LNCaP clone FGC (cell line): ENCODE results near the gene CYB5R4.

Experiments used
- DNase-seq: peaks from one replicate; pipeline ENCODE4 v3.0.0-alpha.2; 2011; ENCODE audit warnings: low read depth
- H3K4me3 ChIP-seq: 2 replicates; pipeline ENCODE4 v1.5.1; 2011; ENCODE audit warnings: mild to moderate bottlenecking, low read depth, low read length, control low read depth
- TF ChIP-seq, protein P1 (sequence below): IDR thresholded peaks from 2 replicates; pipeline ENCODE4 v1.5.1; 2012; ENCODE audit warnings: mild to moderate bottlenecking; ENCODE audit not compliant: control insufficient read depth, insufficient read depth; ENCODE audit errors: extremely low read depth

The CYB5R4 gene

DNA sequence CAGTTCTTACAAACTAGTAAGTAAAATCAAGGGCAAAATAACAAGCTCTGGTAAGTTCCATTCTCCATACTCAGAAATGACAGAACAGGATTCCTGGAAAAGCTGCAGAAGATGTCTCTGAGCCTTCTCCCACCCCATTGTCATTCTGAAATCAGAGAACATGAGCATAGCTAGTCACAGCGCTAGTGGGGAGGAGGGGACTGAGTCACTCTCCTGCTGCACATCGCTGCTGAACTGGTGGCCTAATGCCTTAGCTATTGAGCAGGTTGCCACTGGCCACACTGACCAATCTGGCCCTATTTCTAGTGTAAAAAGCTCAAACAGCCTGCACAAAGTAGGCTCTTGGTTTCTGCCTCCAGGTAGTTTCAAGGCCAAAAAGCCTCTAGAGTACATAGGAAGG lies 32.4 kb upstream of the CYB5R4 start:
- no peak overlapping the region for H3K4me3 ChIP-seq
- TF ChIP-seq, protein P1, sequence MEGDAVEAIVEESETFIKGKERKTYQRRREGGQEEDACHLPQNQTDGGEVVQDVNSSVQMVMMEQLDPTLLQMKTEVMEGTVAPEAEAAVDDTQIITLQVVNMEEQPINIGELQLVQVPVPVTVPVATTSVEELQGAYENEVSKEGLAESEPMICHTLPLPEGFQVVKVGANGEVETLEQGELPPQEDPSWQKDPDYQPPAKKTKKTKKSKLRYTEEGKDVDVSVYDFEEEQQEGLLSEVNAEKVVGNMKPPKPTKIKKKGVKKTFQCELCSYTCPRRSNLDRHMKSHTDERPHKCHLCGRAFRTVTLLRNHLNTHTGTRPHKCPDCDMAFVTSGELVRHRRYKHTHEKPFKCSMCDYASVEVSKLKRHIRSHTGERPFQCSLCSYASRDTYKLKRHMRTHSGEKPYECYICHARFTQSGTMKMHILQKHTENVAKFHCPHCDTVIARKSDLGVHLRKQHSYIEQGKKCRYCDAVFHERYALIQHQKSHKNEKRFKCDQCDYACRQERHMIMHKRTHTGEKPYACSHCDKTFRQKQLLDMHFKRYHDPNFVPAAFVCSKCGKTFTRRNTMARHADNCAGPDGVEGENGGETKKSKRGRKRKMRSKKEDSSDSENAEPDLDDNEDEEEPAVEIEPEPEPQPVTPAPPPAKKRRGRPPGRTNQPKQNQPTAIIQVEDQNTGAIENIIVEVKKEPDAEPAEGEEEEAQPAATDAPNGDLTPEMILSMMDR, result no peak
- DNase-seq, result no peak

GRCh38 chr6:83838727-83839126 lies 20.8 kb upstream of the CYB5R4 start:
- no peak for DNase-seq

DNA sequence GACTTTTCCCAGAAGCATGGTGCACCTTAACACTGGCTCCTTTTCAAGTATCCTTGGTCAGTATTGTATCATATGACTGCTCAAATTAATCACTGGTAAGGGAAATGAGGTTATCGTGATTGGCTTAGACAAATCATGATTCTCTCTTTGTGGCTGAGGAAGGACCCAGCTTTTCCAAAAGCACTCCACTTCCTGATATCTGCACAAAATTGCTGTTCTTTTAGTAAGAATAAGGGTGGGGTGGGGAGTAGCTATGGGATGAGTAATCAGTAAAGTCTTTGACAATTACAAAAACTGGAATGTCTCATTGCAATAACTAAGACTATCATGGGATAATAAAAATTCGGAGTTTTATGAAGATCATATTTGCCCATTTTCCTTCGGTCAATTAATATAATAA lies 15.3 kb upstream of the CYB5R4 start:
- DNase-seq, result no peak
- TF ChIP-seq, protein P1, result no peak
- H3K4me3 ChIP-seq, result no peak overlapping the region

More at GRCh38 chr6:83838727-83839126, 20.8 kb upstream of the CYB5R4 start:
- TF ChIP-seq, protein P1, result no peak
- no peak overlapping the region for H3K4me3 ChIP-seq

- TF ChIP-seq, protein P1, result no peak
- H3K4me3 ChIP-seq, result no peak overlapping the region
- DNase-seq, result no peak
These were observed 13.2 kb upstream of the CYB5R4 start for GRCh38 chr6:83846291-83846690.

DNA sequence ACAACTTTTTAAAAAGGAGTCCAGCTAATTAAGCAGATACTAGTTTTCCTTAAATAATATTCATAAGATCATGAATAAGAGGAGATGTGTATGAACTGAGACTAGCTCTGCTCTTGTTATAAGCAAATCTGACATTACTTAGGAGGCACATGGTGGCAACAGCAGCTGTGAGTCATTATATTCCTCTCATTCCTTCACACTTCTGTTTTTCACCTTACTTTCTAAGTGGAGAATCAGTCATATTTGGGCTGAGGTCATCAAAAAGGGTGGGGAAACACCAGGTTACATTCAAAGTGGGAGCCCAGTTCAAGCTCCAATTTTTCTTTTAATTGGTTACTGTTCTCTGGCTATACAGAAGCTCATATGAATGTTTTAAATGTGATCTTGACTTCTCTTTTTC lies 12.3 kb upstream of the CYB5R4 start:
- DNase-seq, result no peak
- TF ChIP-seq, protein P1, result no peak
- H3K4me3 ChIP-seq, result no peak overlapping the region

DNA sequence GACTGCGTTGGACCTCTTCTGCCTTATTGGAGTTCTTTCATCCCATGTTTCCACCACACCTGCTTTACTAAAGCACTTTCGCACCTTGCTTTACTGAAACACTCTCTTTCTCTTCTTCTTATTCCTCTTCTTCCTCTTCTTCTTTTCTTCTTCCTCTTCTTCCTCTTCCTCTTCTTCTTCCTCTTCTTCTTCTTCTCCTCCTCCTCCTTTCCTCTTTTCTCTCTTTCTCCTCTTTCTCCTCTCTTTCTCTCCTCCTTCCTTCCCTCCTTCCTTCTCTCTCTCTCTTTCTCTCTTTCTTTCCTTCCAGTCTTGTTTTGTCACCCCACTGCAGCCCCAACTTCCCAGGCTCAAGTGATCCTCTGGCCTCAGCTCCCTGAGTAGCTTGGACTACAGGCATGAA lies 10.4 kb upstream of the CYB5R4 start:
- TF ChIP-seq, protein P1, result no peak
- no peak for DNase-seq

GRCh38 chr6:83849610-83850009 lies 9.9 kb upstream of the CYB5R4 start:
- no peak overlapping the region for H3K4me3 ChIP-seq
- DNase-seq, result no peak
- TF ChIP-seq, protein P1, result no peak

More for the DNA sequence above, 10.4 kb upstream of the CYB5R4 start:
- no peak overlapping the region for H3K4me3 ChIP-seq
